CD14-positive monocyte (primary cell): ENCODE data around the gene B3GLCT. TPM values are rescaled to one million over a fixed set of nuclear protein-coding genes. Genes with fewer than 3 reads are reported as not detected.

Experiments used
- DNase-seq, 3 donors: peaks; one replicate each; pipeline ENCODE4 v3.0.0-alpha.2; 2011 to 2022
- H2AFZ ChIP-seq: 2 replicates; pipeline ENCODE4 v1.6.0; 2012; ENCODE audit warnings: mild to moderate bottlenecking, low read depth, low read length, inconsistent platforms; ENCODE audit not compliant: insufficient read depth, poor library complexity, severe bottlenecking
- H3K27ac ChIP-seq, 2 donors: 1 replicate in 1 of 2; 2 replicates in 1 of 2; pipeline ENCODE4 v1.5.1; 2012 to 2013; ENCODE audit warnings: low read length in 2 of 2, control low read depth in 1 of 2, inconsistent platforms in 1 of 2, low read depth in 1 of 2, mild to moderate bottlenecking in 1 of 2
- H3K27me3 ChIP-seq, 2 donors: one replicate each; pipeline versions ENCODE4 v1.6.0 to v1.6.1; 2011 to 2013; ENCODE audit warnings: low read length in 2 of 2; ENCODE audit not compliant: control insufficient read depth in 2 of 2, insufficient read depth in 2 of 2
- H3K36me3 ChIP-seq, 2 donors: replicated peaks in 1 of 2; 1 replicate in 1 of 2; 2 replicates in 1 of 2; pipeline versions ENCODE4 v1.5.1 to v1.6.1; 2012 to 2013; ENCODE audit warnings: low read length in 2 of 2, control low read depth in 1 of 2, inconsistent platforms in 1 of 2, mild to moderate bottlenecking in 1 of 2; ENCODE audit not compliant: insufficient read depth in 2 of 2, control insufficient read depth in 1 of 2
- H3K4me1 ChIP-seq, 2 donors: 1 replicate in 1 of 2; 2 replicates in 1 of 2; pipeline versions ENCODE4 v1.5.1 to v1.6.1; 2012 to 2013; ENCODE audit warnings: low read length in 2 of 2, control low read depth in 1 of 2, inconsistent platforms in 1 of 2, mild to moderate bottlenecking in 1 of 2, moderate library complexity in 1 of 2; ENCODE audit not compliant: insufficient read depth in 2 of 2, control insufficient read depth in 1 of 2
- H3K4me2 ChIP-seq: replicated peaks from 2 replicates; pipeline ENCODE3; 2012; ENCODE audit warnings: low read length, moderate library complexity, mild to moderate bottlenecking; ENCODE audit not compliant: poor library complexity, severe bottlenecking; ENCODE audit errors: extremely low read depth
- H3K4me3 ChIP-seq, 3 experiments: fragments of 200-600 bp in 1 of 3; sonication (generic) in 1 of 3; replicated peaks in 1 of 3; 1 replicate in 2 of 3; 2 replicates in 1 of 3; pipeline ENCODE4 v1.5.1; 2011 to 2013; ENCODE audit warnings: low read length in 3 of 3, mild to moderate bottlenecking in 3 of 3, control low read depth in 2 of 3, low read depth in 2 of 3, inconsistent platforms in 1 of 3, moderate library complexity in 1 of 3
- H3K79me2 ChIP-seq: 2 replicates; pipeline ENCODE4 v1.6.0; 2012; ENCODE audit warnings: mild to moderate bottlenecking, control low read depth, inconsistent platforms, low read length, moderate library complexity; ENCODE audit not compliant: insufficient read depth
- H3K9ac ChIP-seq: 2 replicates; pipeline ENCODE4 v1.6.0; 2017; ENCODE audit warnings: low read length, mild to moderate bottlenecking; ENCODE audit not compliant: insufficient read depth, poor library complexity, severe bottlenecking
- H3K9me3 ChIP-seq, 2 donors: replicated peaks in 1 of 2; 1 replicate in 1 of 2; 2 replicates in 1 of 2; pipeline versions ENCODE4 v1.5.1 to v1.6.1; 2012 to 2013; ENCODE audit warnings: low read length in 2 of 2, control low read depth in 1 of 2; ENCODE audit not compliant: control insufficient read depth in 1 of 2, insufficient read depth in 1 of 2
- H4K20me1 ChIP-seq: 2 replicates; pipeline ENCODE4 v1.6.0; 2012; ENCODE audit warnings: mild to moderate bottlenecking, low read length, control low read depth, moderate library complexity; ENCODE audit not compliant: insufficient read depth
- H3K27ac Mint-ChIP-seq, 7 donors: one replicate each; pipeline ENCODE4 v1.8.0; 2020; ENCODE audit warnings: mild to moderate bottlenecking in 7 of 7, mixed read lengths in 7 of 7, moderate library complexity in 6 of 7, inconsistent platforms in 2 of 7
- H3K27me3 Mint-ChIP-seq, 3 donors: one replicate each; pipeline ENCODE4 v1.8.0; 2021 to 2022; ENCODE audit warnings: low read depth in 3 of 3, mild to moderate bottlenecking in 3 of 3, mixed read lengths in 3 of 3, moderate library complexity in 3 of 3, inconsistent platforms in 1 of 3
- H3K36me3 Mint-ChIP-seq, 2 donors: one replicate each; pipeline ENCODE4 v1.8.0; 2020; ENCODE audit warnings: mixed read lengths in 2 of 2, inconsistent platforms in 1 of 2, mild to moderate bottlenecking in 1 of 2
- H3K4me1 Mint-ChIP-seq: one replicate; pipeline ENCODE4 v1.8.0; 2020; ENCODE audit warnings: mild to moderate bottlenecking, mixed read lengths
- H3K4me3 Mint-ChIP-seq, 2 donors: one replicate each; pipeline ENCODE4 v1.8.0; 2020; ENCODE audit warnings: mild to moderate bottlenecking in 2 of 2, mixed read lengths in 2 of 2, moderate library complexity in 1 of 2
- H3K9me3 Mint-ChIP-seq, 7 donors: one replicate each; pipeline ENCODE4 v1.8.0; 2020 to 2022; ENCODE audit warnings: mixed read lengths in 7 of 7, mild to moderate bottlenecking in 6 of 7, moderate library complexity in 6 of 7, inconsistent platforms in 2 of 7
- CTCF ChIP-seq: fragments of 200-600 bp; IDR thresholded peaks from one replicate; pipeline ENCODE4 v1.8.0; 2022; ENCODE audit warnings: antibody characterized with exemption, mild to moderate bottlenecking
- WGBS: methylation state at CpG from one replicate; pipeline ENCODE4 v1.1.5; 2013; ENCODE audit warnings: missing lambda C conversion rate; ENCODE audit not compliant: insufficient coverage; 5-methylcytosine and 5-hydroxymethylcytosine counted together
- intact Hi-C, 2 donors: fragments of 100-400 bp; cut with micrococcal nuclease; formaldehyde crosslinking; loops; one replicate each; pipeline versions ENCODE4 v1.15.0 to v1.15.1; 2023
- polyA plus RNA-seq, 3 donors: library from polyadenylated mRNA; depleted of rRNA in 1 of 3; unstranded in 2 of 3; stranded (reverse) in 1 of 3; fragments of 300-500 nt in 2 of 3; fragments of >200 nt in 1 of 3; fragmentation: Illumina TruSeq in 2 of 3; gene quantifications; 1 replicate in 2 of 3; 2 replicates in 1 of 3; pipeline ENCODE4 v1.2.3, GENCODE V29; 2012 to 2021

Gene B3GLCT
- polyA plus RNA-seq, 3 donors, result 0.63 to 2.0 (median 2.0) TPM

- Histone ChIP-seq H3K4me3 (no peak overlapping the region), H2AFZ (no peak overlapping the region), H3K4me1 (no peaks in the 10 kb centered on the region), H3K9ac (no peak overlapping the region), H3K27ac (no peak overlapping the region), H3K36me3 (no peaks in the 10 kb centered on the region), H3K4me2 (no peak overlapping the region), H4K20me1 (no peaks in the 10 kb centered on the region), H3K27me3 (no peaks in the 10 kb centered on the region), H3K79me2 (no peaks in the 10 kb centered on the region), H3K9me3 (peaks cover 0 to 6% of the 10 kb centered on the region in 2 donors)
- no peaks in the 10 kb centered on the region for H3K36me3 Mint-ChIP-seq
- H3K9me3 Mint-ChIP-seq, result peaks cover 0 to 10% (median 3%) of the 10 kb centered on the region in 7 donors
- no peaks in the 10 kb centered on the region for H3K4me1 Mint-ChIP-seq
- peaks cover 1 to 3% (median 2%) of the 10 kb centered on the region in 3 donors for H3K27me3 Mint-ChIP-seq
- no peak overlapping the region for H3K27ac Mint-ChIP-seq
- no peak for DNase-seq
- TF ChIP-seq CTCF, result no peak
- intact Hi-C loops, result no loop called here
- WGBS, result 96% methylated on average over 3 of the region's 4 CpGs
- no peak overlapping the region for H3K4me3 Mint-ChIP-seq
Observed at GRCh38 chr13:31372454-31372853, 172.7 kb downstream of the B3GLCT start.

DNA sequence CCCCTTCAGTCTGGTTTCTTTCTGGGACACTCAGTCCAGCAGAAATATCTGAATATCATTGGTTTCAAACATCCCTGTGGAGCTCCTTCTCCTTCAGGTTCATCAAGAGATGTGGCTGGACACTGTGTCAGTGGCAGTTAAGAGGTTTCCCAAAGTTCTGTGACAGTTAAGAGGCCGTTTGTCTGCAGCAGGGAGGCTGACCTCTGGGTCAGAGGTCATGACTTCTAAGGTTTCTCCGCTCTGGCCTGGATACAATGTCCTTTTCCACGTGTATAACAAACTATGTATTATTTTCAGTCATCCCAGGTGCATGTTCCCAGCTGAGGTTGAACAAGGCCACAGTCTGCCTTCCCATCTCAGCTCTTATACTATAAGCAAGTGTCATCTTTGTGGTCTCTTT lies 174.9 kb downstream of the B3GLCT start:
- no peak overlapping the region for H3K27ac Mint-ChIP-seq
- Histone ChIP-seq H2AFZ (no peak overlapping the region), H3K9ac (no peak overlapping the region), H3K27me3 (no peaks in the 10 kb centered on the region), H3K27ac (no peak overlapping the region), H3K36me3 (no peaks in the 10 kb centered on the region), H3K4me2 (no peak overlapping the region), H4K20me1 (no peaks in the 10 kb centered on the region), H3K9me3 (no peaks in the 10 kb centered on the region), H3K4me3 (no peak overlapping the region), H3K79me2 (no peaks in the 10 kb centered on the region), H3K4me1 (no peaks in the 10 kb centered on the region)
- WGBS, result 82% methylated on average over 3 of the region's 3 CpGs
- DNase-seq, result no peak
- peaks cover 0 to 10% (median 4%) of the 10 kb centered on the region in 7 donors for H3K9me3 Mint-ChIP-seq
- intact Hi-C loops, result no loop called here
- no peak overlapping the region for H3K4me3 Mint-ChIP-seq
- no peak for TF ChIP-seq CTCF
- no peaks in the 10 kb centered on the region for H3K4me1 Mint-ChIP-seq
- H3K27me3 Mint-ChIP-seq, result peaks cover 1 to 5% (median 3%) of the 10 kb centered on the region in 3 donors
- H3K36me3 Mint-ChIP-seq, result no peaks in the 10 kb centered on the region
